ENCODE data around the gene TBC1D9. TPM values are rescaled to one million over a fixed set of nuclear protein-coding genes. Genes with fewer than 3 reads are reported as not detected.

TBC1D9 gene
- polyA plus RNA-seq, 1 experiment, result 22.0 TPM

DNA sequence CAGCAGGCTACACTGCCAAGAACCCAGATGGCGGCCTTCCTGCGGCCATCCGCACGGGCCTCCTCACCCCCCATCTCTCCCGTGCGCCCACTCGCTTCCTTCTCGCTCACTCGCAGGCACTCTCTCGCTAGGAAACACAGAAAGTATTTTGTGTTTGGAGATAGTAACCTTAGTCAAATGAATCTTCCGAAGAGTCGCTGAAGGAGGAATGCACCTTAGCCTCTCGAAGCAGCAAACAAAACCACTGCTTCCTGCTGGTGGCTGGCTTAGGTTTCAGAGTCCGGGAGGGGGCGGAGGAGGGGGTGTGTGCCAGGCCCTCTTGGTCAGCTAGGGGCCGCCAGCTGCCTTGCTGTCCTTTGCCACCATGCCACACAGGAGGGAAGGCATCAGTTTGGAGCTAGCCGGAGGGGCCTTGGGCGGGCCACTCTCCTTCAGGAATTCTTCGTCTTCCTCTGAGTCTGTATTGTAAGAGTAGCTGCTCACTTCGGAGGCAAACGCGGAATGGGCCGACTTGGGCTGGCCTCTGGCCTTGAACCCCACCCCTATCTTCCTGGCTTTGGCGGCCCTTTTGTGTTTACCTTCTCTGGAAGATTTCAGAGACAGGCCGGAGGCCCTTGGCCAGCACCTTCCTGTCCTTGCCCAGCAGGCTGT, 114.3 kb downstream of the TBC1D9 start:
- CTCF ChIA-PET, result interaction anchor here (0.6 kb wide), 1 partner anchor 233 kb away, joined by 3 read pairs; no protein-coding TSS in a partner anchor
- TF ChIP-seq, protein P1, sequence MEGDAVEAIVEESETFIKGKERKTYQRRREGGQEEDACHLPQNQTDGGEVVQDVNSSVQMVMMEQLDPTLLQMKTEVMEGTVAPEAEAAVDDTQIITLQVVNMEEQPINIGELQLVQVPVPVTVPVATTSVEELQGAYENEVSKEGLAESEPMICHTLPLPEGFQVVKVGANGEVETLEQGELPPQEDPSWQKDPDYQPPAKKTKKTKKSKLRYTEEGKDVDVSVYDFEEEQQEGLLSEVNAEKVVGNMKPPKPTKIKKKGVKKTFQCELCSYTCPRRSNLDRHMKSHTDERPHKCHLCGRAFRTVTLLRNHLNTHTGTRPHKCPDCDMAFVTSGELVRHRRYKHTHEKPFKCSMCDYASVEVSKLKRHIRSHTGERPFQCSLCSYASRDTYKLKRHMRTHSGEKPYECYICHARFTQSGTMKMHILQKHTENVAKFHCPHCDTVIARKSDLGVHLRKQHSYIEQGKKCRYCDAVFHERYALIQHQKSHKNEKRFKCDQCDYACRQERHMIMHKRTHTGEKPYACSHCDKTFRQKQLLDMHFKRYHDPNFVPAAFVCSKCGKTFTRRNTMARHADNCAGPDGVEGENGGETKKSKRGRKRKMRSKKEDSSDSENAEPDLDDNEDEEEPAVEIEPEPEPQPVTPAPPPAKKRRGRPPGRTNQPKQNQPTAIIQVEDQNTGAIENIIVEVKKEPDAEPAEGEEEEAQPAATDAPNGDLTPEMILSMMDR (IDR thresholded peaks at IDR 0.05; ENCODE audit: low read depth, low read length), result no peak
- Histone ChIP-seq H3K27me3 (ENCODE audit: control insufficient read depth, insufficient read depth, low read length) (no peaks in the 10 kb centered on the region), H3K9me3 (ENCODE audit: control insufficient read depth, insufficient read depth, low read length) (peaks cover 6% of the 10 kb centered on the region; the same call in 1 of the 2 replicates), H3K4me3 (ENCODE audit: low read depth, low read length) (no peak overlapping the region), H3K27ac (ENCODE audit: low read depth, low read length) (no peak overlapping the region)
- no peak for DNase-seq (ENCODE audit: low read depth, low spot score)
- POLR2A ChIA-PET, result interaction anchor here (0.6 kb wide), 1 partner anchor 1739 kb away, joined by 3 read pairs; no protein-coding TSS in a partner anchor

DNA sequence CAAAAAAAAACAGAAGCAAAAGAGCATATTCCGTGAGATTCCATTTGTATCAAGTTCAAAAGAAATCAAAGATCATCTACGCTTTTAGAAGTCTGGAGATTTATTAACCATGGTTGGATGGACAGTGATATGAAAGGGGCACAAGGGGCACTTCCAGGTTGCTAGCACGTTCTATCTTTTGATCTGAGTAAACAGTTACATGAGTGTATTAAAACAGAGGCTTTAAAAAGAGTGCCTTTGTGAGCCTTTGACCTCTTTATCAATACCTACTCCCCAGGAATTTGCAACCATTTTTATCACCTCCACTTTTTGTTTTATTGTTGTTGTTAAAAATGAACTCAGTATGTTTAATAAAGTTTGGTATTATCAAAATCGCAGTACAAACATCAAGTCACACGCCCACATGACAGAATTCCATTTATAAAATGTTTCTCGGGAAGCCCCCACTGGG, 115.1 kb downstream of the TBC1D9 start:
- H3K9me3 ChIP-seq (ENCODE audit: control insufficient read depth, insufficient read depth, low read length), result peaks cover 6% of the 10 kb centered on the region; the same call in 1 of the 2 replicates
- H3K27me3 ChIP-seq (ENCODE audit: control insufficient read depth, insufficient read depth, low read length), result no peaks in the 10 kb centered on the region
- ChIA-PET POLR2A (no interaction called here), CTCF (no interaction called here)
- TF ChIP-seq, protein P1 (IDR thresholded peaks at IDR 0.05; ENCODE audit: low read depth, low read length), result no peak
- no peak overlapping the region for H3K27ac ChIP-seq (ENCODE audit: low read depth, low read length)
- DNase-seq (ENCODE audit: low read depth, low spot score), result no peak
- no peak overlapping the region for H3K4me3 ChIP-seq (ENCODE audit: low read depth, low read length)

DNA sequence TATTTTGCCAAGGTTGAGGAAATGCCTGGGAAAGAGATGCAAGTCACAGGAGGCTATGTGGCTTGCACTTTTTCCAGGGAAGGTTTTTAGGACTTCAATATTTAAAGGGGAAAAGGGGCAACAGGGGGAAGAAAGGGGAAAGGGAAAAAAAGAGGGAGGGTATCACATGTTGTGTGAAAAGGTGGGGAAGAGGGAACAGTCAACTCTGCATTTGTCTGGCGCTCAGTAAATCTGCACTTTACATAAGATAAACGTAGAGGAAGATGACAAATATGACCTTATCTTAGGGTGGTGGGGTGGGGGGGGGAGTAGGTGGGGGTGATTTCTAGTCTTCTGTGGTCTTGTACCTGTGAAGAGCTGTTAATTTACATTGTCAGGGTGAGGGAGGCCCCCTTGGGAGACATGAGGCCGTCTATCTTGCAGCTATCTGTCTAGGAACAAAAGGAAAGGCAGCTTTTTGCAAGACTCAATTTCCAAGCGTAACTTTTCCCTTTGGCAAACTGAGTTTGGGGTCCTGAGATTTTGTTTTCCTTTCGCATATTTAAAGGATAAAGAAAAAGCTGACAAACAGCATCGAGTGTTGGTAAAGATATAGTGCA, 115.9 kb downstream of the TBC1D9 start:
- CTCF ChIA-PET, result no interaction called here
- POLR2A ChIA-PET, result no interaction called here
- H3K9me3 ChIP-seq (ENCODE audit: control insufficient read depth, insufficient read depth, low read length), result peaks cover 6% of the 10 kb centered on the region; the same call in 1 of the 2 replicates
- no peak overlapping the region for H3K4me3 ChIP-seq (ENCODE audit: low read depth, low read length)
- TF ChIP-seq, protein P1 (IDR thresholded peaks at IDR 0.05; ENCODE audit: low read depth, low read length), result no peak
- no peak for DNase-seq (ENCODE audit: low read depth, low spot score)
- H3K27me3 ChIP-seq (ENCODE audit: control insufficient read depth, insufficient read depth, low read length), result no peaks in the 10 kb centered on the region
- H3K27ac ChIP-seq (ENCODE audit: low read depth, low read length), result no peak overlapping the region

DNA sequence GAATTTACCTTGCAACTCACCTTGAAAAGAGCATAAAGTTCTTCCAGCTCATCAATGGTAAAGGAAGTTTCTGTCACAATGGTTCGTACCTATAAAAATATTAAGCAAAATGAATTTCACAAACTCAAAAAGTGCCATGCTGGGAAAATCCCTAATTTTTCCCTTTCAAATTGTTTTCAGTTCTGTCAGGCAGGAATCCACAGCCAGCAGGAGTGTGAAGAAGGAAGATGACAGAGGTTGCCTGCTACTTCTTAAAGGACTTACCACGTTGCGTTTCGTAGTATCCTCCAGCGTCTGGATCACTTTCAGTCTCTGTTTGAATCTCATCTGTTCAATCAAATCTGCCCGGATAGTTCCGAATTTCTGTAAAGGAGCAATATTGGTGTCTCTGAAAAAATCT, 117.1 kb downstream of the TBC1D9 start:
- H3K4me3 ChIP-seq (ENCODE audit: low read depth, low read length), result no peak overlapping the region
- peaks cover 5% of the 10 kb centered on the region; the same call in 1 of the 2 replicates for H3K9me3 ChIP-seq (ENCODE audit: control insufficient read depth, insufficient read depth, low read length)
- no peak for DNase-seq (ENCODE audit: low read depth, low spot score)
- no peak overlapping the region for H3K27ac ChIP-seq (ENCODE audit: low read depth, low read length)
- ChIA-PET POLR2A (no interaction called here), CTCF (interaction anchor here (0.6 to 1.0 kb wide), 2 partner anchors 48 to 212 kb away, joined by 3 to 5 read pairs; no protein-coding TSS in a partner anchor)
- TF ChIP-seq, protein P1 (IDR thresholded peaks at IDR 0.05; ENCODE audit: low read depth, low read length), result no peak
- no peaks in the 10 kb centered on the region for H3K27me3 ChIP-seq (ENCODE audit: control insufficient read depth, insufficient read depth, low read length)

DNA sequence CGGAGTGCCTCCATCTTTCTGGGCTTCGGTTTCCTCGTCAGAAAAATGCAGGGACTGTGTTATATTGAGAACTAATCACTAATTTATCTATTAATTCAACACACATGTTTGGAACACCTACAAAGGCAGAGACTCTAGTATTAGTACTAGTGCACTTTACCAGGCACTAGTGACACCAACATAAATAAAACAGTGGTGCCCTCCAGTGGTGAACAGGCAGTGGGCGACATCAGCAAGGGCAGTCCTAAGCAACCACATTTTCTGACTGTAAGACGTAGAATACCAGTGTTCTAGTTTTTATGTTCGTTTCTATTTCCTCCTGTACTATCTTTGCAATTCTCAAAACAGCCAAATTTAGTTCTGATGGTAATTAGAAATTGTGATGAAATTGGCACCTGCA, 118.3 kb downstream of the TBC1D9 start:
- Histone ChIP-seq H3K27ac (ENCODE audit: low read depth, low read length) (no peak overlapping the region), H3K27me3 (ENCODE audit: control insufficient read depth, insufficient read depth, low read length) (no peaks in the 10 kb centered on the region), H3K4me3 (ENCODE audit: low read depth, low read length) (no peak overlapping the region), H3K9me3 (ENCODE audit: control insufficient read depth, insufficient read depth, low read length) (no peaks in the 10 kb centered on the region; the same call in 1 of the 2 replicates)
- TF ChIP-seq, protein P1 (IDR thresholded peaks at IDR 0.05; ENCODE audit: low read depth, low read length), result peak; percentile 41
- no peak for DNase-seq (ENCODE audit: low read depth, low spot score)
- POLR2A ChIA-PET, result no interaction called here
- CTCF ChIA-PET, result no interaction called here
